Left hindlimb (tissue), 1 donor: ENCODE measurements around the gene FGF4.

Experiments used
- DNase-seq: peaks from one replicate; pipeline ENCODE4 v3.0.0-alpha.2; 2018

The FGF4 gene

GRCh38 chr11:69775163-69775755 is at the start of gene FGF4:
Gene FGF4, minus strand, starts transcription at chr11:69775341. Its CDS starts 257 bp downstream, at chr11:69775084.
- no peak for DNase-seq

GRCh38 chr11:69823641-69824265 is 48.6 kb upstream of the FGF4 start:
- no peak for DNase-seq

GRCh38 chr11:69822676-69823494 is 47.7 kb upstream of the FGF4 start:
- no peak for DNase-seq

GRCh38 chr11:69821511-69822040 is 46.4 kb upstream of the FGF4 start:
- DNase-seq: no peak

- DNase-seq: no peak
Observed at GRCh38 chr11:69820441-69820840, 45.3 kb upstream of the FGF4 start.

GRCh38 chr11:69819541-69820070 is 44.5 kb upstream of the FGF4 start:
- no peak for DNase-seq

- no peak for DNase-seq
Observed at GRCh38 chr11:69818603-69819441, 43.7 kb upstream of the FGF4 start, which contains the start of gene FGF3. Gene FGF3, minus strand, starts transcription at chr11:69819416. Its CDS starts 483 bp downstream, at chr11:69818933.

GRCh38 chr11:69818231-69818602 is 43.1 kb upstream of the FGF4 start:
- DNase-seq: no peak

GRCh38 chr11:69817265-69818230 is 42.4 kb upstream of the FGF4 start:
- no peak for DNase-seq

GRCh38 chr11:69816671-69817070 is 41.5 kb upstream of the FGF4 start:
- no peak for DNase-seq

- no peak for DNase-seq
Observed at GRCh38 chr11:69815973-69816372, 40.8 kb upstream of the FGF4 start.

GRCh38 chr11:69814902-69815301 is 39.8 kb upstream of the FGF4 start:
- no peak for DNase-seq

GRCh38 chr11:69814411-69814810 is 39.3 kb upstream of the FGF4 start:
- no peak for DNase-seq

- no peak for DNase-seq
Observed at GRCh38 chr11:69813839-69814238, 38.7 kb upstream of the FGF4 start.

GRCh38 chr11:69812946-69813345 is 37.8 kb upstream of the FGF4 start:
- DNase-seq: no peak

GRCh38 chr11:69812256-69812655 is 37.1 kb upstream of the FGF4 start:
- DNase-seq: no peak

GRCh38 chr11:69811431-69811830 is 36.3 kb upstream of the FGF4 start:
- no peak for DNase-seq

- no peak for DNase-seq
Observed at GRCh38 chr11:69810289-69811118, 35.4 kb upstream of the FGF4 start.

- DNase-seq: no peak
Observed at GRCh38 chr11:69808667-69809086, 33.5 kb upstream of the FGF4 start.

- DNase-seq: no peak
Observed at GRCh38 chr11:69807106-69807815, 32.1 kb upstream of the FGF4 start.
